ENCODE data around the gene RTN4RL2.
A peak's percentile ranks its signal among the peaks of the same experiment; 100 is the strongest.

GRCh38 chr11:57426929-57427726 is 33.2 kb upstream of the RTN4RL2 start, which contains the start of gene SLC43A3:
- peak; percentile 92 for TF ChIP-seq POLR2A (IDR thresholded peaks at IDR 0.05; ENCODE audit: low read length)
- no peak for TF ChIP-seq GATA1 (IDR thresholded peaks at IDR 0.05; ENCODE audit: low read depth, low read length)
